Gastrocnemius medialis (tissue), 4 donors: Measurements from ENCODE around the gene PTPN20.

Experiments used
- POLR2A ChIP-seq, 2 donors: fragments of 450-650 bp; IDR thresholded peaks; one replicate each; pipeline ENCODE4 v1.6.1; 2017; ENCODE audit warnings: antibody characterized with exemption in 2 of 2, mild to moderate bottlenecking in 2 of 2, moderate library complexity in 2 of 2
- TF ChIP-seq, protein P1 (sequence below), 5 experiments: fragments of 450-650 bp in 3 of 5; fragments of 200-600 bp in 2 of 5; sonication (generic) in 2 of 5; IDR thresholded peaks in 4 of 5; conservative IDR thresholded peaks in 1 of 5; 1 replicate in 4 of 5; 2 replicates in 1 of 5; pipeline ENCODE4 v1.5.1; 2016 to 2019; ENCODE audit warnings: antibody characterized with exemption in 5 of 5, mild to moderate bottlenecking in 3 of 5, moderate library complexity in 3 of 5

GRCh38 chr10:47033541-47034270 lies 122.5 kb downstream of the PTPN20 start:
- TF ChIP-seq, protein P1, sequence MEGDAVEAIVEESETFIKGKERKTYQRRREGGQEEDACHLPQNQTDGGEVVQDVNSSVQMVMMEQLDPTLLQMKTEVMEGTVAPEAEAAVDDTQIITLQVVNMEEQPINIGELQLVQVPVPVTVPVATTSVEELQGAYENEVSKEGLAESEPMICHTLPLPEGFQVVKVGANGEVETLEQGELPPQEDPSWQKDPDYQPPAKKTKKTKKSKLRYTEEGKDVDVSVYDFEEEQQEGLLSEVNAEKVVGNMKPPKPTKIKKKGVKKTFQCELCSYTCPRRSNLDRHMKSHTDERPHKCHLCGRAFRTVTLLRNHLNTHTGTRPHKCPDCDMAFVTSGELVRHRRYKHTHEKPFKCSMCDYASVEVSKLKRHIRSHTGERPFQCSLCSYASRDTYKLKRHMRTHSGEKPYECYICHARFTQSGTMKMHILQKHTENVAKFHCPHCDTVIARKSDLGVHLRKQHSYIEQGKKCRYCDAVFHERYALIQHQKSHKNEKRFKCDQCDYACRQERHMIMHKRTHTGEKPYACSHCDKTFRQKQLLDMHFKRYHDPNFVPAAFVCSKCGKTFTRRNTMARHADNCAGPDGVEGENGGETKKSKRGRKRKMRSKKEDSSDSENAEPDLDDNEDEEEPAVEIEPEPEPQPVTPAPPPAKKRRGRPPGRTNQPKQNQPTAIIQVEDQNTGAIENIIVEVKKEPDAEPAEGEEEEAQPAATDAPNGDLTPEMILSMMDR (IDR thresholded peaks at IDR 0.05 in 4 of 5, conservative IDR thresholded peaks at IDR 0.05 in 1 of 5) = no peak
- no peak for TF ChIP-seq POLR2A (IDR thresholded peaks at IDR 0.05)
